ENCODE measurements around the gene PPARGC1A.

PPARGC1A gene

DNA sequence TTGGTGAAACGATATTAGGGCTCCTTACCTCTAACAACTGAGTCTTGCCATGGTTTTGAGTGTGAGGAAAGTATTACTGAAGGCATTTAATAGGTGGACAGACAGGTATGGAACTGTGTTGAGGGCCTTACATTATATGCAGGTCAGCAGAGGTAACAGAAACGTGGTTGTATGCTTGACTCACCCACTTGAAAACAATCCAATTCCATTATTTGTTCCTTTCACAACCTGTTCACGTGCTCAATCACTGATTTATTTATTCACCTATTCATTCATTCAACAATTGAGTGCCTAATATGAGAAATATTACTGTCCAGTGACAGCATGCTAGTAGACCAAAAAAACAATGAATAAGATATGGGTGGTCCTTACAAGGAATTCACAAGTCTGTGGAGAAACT lies 33.3 kb upstream of the PPARGC1A start:
- TF ChIP-seq, protein P1, sequence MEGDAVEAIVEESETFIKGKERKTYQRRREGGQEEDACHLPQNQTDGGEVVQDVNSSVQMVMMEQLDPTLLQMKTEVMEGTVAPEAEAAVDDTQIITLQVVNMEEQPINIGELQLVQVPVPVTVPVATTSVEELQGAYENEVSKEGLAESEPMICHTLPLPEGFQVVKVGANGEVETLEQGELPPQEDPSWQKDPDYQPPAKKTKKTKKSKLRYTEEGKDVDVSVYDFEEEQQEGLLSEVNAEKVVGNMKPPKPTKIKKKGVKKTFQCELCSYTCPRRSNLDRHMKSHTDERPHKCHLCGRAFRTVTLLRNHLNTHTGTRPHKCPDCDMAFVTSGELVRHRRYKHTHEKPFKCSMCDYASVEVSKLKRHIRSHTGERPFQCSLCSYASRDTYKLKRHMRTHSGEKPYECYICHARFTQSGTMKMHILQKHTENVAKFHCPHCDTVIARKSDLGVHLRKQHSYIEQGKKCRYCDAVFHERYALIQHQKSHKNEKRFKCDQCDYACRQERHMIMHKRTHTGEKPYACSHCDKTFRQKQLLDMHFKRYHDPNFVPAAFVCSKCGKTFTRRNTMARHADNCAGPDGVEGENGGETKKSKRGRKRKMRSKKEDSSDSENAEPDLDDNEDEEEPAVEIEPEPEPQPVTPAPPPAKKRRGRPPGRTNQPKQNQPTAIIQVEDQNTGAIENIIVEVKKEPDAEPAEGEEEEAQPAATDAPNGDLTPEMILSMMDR (IDR thresholded peaks at IDR 0.05; ENCODE audit: borderline replicate concordance, control extremely low read depth, extremely low read depth, insufficient read depth, missing control alignments): no peak
- no peak for DNase-seq (ENCODE audit: low spot score)
- in situ Hi-C loops (cut with MboI; ENCODE audit: low sequenced_read_pairs, unreplicated experiment): no loop called here

DNA sequence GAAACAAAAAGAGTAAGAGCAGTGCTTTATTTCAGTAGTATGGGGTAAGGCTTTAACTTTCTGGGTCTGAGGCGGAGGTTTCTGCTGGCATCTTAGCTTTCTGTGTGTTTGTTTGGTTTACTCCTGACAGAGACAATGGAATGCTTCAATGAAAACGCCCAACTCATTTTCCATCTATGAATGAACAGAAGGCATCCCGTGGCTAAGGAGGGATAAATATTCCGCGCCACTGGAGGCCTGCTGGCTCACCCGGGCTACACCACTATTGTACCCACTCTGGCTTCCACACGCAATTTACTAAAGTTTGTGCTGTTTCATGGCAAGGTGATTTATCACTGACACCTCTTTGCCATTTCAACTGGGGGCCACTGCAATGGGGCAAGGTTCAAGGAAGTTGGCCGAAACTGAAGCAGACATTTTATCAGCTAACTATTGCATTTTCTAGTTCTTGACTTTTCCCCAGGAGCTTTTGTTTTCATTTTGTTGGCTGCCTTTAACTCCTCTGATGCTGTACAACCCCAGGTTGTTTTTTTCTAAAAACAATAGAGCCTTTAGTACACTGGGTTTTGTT lies 32.8 kb upstream of the PPARGC1A start:
- no peak for DNase-seq (ENCODE audit: low spot score)
- in situ Hi-C loops (cut with MboI; ENCODE audit: low sequenced_read_pairs, unreplicated experiment): no loop called here
- TF ChIP-seq, protein P1 (IDR thresholded peaks at IDR 0.05; ENCODE audit: borderline replicate concordance, control extremely low read depth, extremely low read depth, insufficient read depth, missing control alignments): no peak

DNA sequence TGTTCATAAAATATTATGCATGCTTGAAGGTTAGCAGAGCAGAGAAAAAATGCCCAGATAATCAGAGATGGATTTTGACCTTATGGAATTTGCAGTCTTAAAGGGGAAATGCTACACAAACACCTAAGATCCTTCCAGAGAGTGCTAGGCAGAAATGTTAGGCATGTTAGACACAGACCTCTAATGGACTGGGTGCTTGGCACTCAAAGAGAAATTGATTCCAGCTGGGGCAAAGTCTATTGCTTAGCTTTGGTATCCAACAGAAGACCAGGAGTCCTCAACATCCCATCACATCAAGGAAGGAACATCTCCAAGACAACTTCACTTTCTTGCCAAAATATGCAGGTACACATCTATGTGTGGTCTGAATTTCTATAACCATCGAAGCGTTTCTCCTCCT lies 32.2 kb upstream of the PPARGC1A start:
- in situ Hi-C loops (cut with MboI; ENCODE audit: low sequenced_read_pairs, unreplicated experiment): no loop called here
- TF ChIP-seq, protein P1 (IDR thresholded peaks at IDR 0.05; ENCODE audit: borderline replicate concordance, control extremely low read depth, extremely low read depth, insufficient read depth, missing control alignments): no peak
- no peak for DNase-seq (ENCODE audit: low spot score)

DNA sequence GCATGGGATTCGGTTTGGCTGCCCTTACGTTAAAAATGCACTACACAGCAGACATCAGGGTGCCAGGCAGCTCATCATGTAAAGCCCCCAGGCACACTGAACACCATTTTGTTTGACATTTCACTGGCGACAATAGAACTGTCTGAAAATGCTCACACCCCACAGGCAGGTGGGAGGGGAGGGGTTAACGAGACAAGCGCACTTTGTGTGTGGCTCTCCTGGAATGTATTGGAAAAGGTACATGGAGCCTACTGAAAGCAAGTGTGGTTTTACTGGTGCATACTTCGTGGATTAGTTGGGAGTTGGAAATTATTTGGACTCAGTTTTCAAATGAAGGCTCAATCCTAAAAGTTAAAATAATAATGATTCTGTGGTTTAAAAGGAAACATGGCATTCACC lies 31.6 kb upstream of the PPARGC1A start:
- TF ChIP-seq, protein P1 (IDR thresholded peaks at IDR 0.05; ENCODE audit: borderline replicate concordance, control extremely low read depth, extremely low read depth, insufficient read depth, missing control alignments): no peak
- in situ Hi-C loops (cut with MboI; ENCODE audit: low sequenced_read_pairs, unreplicated experiment): no loop called here
- DNase-seq (ENCODE audit: low spot score): no peak

DNA sequence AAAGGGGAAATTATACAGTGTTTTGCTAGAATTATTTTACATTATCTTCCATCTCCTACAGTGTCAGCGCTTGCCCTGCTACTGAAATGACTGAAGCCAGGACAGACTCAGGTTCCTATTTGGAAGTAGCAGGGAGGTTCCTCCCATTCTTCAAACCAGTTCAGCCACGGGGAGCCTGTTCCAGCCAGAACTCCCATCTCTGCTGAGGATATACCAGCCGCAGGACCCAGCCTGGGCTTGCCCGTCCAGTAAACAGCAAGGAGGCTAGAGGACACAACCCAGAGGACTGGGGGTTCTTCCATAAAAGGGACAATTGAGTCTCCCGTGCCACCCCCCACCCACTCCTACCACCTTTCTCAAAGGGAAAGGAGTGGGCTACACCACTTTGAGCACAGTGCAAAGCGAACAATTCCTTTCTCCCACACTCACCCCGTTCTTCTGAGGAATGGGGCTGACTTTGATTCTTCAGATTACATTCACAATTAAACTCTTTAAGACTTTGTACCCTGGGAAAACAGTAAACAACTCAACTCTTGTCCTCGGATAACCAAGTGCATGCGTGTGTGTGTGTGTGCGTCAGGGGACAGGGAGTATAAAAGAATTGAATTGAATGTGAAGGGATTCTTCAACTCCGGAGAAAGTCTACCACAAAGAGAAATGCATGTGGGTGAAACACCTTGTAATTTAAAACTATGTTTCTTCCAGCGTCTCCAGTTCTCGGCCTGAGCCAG lies 31.0 kb upstream of the PPARGC1A start:
- DNase-seq (ENCODE audit: low spot score): no peak
- TF ChIP-seq, protein P1 (IDR thresholded peaks at IDR 0.05; ENCODE audit: borderline replicate concordance, control extremely low read depth, extremely low read depth, insufficient read depth, missing control alignments): no peak
- in situ Hi-C loops (cut with MboI; ENCODE audit: low sequenced_read_pairs, unreplicated experiment): no loop called here

DNA sequence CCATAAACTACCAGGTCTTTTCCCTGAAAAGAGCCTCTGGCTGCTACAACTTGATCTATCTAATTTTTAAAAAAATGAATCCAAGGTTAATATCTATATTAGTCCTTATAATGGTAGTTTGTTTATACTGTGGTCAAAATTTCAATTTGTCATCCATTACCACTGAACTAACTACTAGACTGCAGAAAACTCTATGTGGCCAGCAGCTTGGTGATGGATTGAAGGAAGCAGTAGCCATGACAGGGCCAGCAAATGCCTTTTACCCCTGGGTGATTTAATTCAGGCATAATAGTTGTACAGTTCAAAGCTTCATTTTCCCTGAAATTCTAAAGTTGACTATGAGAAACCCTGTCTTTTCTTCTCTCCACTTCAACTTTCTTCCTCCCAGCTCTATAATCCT lies 30.4 kb upstream of the PPARGC1A start:
- DNase-seq (ENCODE audit: low spot score): no peak
- in situ Hi-C loops (cut with MboI; ENCODE audit: low sequenced_read_pairs, unreplicated experiment): no loop called here
- TF ChIP-seq, protein P1 (IDR thresholded peaks at IDR 0.05; ENCODE audit: borderline replicate concordance, control extremely low read depth, extremely low read depth, insufficient read depth, missing control alignments): no peak

Data from GM13976 (cell line).